ENCODE results near the gene TRIP10.

The TRIP10 gene

DNA sequence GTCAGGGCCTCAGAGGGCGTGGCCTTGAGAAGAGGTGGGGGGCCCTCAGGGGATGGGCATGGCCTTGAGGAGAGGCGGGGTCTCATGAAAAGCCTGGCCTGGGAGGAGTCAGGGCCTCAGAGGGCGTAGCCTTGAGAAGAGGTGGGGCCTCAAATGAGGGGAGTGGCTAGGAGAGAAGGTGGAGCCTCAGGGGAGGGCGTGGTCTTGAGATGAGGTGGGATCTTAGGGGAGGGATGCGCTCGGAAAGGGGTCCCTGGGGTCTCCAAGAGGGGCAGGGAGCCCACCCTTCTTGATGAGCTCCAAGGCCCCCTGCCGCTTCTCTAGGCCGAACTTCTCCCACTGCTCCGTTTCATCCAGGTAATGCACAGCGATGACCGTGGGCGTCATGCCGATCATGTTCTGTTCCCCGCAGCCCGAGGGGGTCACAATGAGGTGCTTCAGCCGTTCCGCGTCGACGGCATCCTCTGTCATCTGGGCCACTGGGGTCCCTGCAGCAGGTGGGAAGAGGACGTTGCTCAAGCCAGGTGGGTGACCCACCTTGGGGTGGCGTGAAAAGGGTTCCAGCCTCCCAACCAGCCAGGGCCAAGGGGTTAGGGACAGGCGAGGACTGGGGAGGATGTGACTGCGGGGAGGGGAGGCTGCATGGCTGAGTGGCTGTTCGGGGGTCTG is 45.2 kb upstream of the TRIP10 start:
- DNase-seq (ENCODE audit: low read depth), result no peak
- no peak overlapping the region for H3K4me3 ChIP-seq (ENCODE audit: control insufficient read depth, low read depth, low read length)
- TF ChIP-seq, protein P1, sequence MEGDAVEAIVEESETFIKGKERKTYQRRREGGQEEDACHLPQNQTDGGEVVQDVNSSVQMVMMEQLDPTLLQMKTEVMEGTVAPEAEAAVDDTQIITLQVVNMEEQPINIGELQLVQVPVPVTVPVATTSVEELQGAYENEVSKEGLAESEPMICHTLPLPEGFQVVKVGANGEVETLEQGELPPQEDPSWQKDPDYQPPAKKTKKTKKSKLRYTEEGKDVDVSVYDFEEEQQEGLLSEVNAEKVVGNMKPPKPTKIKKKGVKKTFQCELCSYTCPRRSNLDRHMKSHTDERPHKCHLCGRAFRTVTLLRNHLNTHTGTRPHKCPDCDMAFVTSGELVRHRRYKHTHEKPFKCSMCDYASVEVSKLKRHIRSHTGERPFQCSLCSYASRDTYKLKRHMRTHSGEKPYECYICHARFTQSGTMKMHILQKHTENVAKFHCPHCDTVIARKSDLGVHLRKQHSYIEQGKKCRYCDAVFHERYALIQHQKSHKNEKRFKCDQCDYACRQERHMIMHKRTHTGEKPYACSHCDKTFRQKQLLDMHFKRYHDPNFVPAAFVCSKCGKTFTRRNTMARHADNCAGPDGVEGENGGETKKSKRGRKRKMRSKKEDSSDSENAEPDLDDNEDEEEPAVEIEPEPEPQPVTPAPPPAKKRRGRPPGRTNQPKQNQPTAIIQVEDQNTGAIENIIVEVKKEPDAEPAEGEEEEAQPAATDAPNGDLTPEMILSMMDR (IDR thresholded peaks at IDR 0.05; ENCODE audit: control insufficient read depth, insufficient read depth, low read depth, low read length, missing control alignments), result no peak

DNA sequence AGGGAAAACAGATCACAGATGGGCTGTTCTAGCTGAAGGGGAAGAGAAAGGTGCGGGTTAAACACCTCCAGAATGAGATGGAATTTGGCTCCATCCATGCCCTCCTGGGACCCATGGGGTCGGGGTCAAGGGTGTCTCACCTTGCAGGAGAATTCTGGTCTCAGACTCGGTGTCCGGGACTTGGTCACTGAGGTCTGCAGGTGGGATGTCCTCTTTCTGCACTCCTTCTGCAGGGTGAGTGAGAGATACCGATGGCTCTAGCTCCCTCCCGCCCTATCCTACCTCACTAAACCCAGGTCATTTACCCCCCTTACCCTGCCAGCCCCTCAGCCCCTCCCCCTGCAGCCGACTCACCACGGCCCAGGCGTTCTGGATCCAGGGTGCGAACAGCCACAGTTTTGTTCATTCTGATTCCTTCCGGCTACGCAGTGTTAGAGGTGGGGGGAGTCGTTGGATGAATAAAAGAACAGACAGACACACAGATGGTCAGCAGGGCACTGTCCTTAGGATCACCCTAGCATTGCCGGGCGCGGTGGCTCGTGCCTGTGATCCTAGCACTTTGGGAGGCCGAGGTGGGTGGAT is 43.1 kb upstream of the TRIP10 start:
- no peak overlapping the region for H3K4me3 ChIP-seq (ENCODE audit: control insufficient read depth, low read depth, low read length)
- TF ChIP-seq, protein P1 (IDR thresholded peaks at IDR 0.05; ENCODE audit: control insufficient read depth, insufficient read depth, low read depth, low read length, missing control alignments), result no peak
- no peak for DNase-seq (ENCODE audit: low read depth)

GRCh38 chr19:6697291-6697690 is 42.2 kb upstream of the TRIP10 start:
- no peak for DNase-seq (ENCODE audit: low read depth)
- no peak overlapping the region for H3K4me3 ChIP-seq (ENCODE audit: control insufficient read depth, low read depth, low read length)
- TF ChIP-seq, protein P1 (IDR thresholded peaks at IDR 0.05; ENCODE audit: control insufficient read depth, insufficient read depth, low read depth, low read length, missing control alignments), result no peak

GRCh38 chr19:6699935-6700334 is 39.5 kb upstream of the TRIP10 start:
- TF ChIP-seq, protein P1 (IDR thresholded peaks at IDR 0.05; ENCODE audit: control insufficient read depth, insufficient read depth, low read depth, low read length, missing control alignments), result no peak
- no peak overlapping the region for H3K4me3 ChIP-seq (ENCODE audit: control insufficient read depth, low read depth, low read length)
- no peak for DNase-seq (ENCODE audit: low read depth)

- TF ChIP-seq, protein P1 (IDR thresholded peaks at IDR 0.05; ENCODE audit: control insufficient read depth, insufficient read depth, low read depth, low read length, missing control alignments), result no peak
- no peak for DNase-seq (ENCODE audit: low read depth)
- H3K4me3 ChIP-seq (ENCODE audit: control insufficient read depth, low read depth, low read length), result no peak overlapping the region
These were observed 38.7 kb upstream of the TRIP10 start for GRCh38 chr19:6700586-6701316.

DNA sequence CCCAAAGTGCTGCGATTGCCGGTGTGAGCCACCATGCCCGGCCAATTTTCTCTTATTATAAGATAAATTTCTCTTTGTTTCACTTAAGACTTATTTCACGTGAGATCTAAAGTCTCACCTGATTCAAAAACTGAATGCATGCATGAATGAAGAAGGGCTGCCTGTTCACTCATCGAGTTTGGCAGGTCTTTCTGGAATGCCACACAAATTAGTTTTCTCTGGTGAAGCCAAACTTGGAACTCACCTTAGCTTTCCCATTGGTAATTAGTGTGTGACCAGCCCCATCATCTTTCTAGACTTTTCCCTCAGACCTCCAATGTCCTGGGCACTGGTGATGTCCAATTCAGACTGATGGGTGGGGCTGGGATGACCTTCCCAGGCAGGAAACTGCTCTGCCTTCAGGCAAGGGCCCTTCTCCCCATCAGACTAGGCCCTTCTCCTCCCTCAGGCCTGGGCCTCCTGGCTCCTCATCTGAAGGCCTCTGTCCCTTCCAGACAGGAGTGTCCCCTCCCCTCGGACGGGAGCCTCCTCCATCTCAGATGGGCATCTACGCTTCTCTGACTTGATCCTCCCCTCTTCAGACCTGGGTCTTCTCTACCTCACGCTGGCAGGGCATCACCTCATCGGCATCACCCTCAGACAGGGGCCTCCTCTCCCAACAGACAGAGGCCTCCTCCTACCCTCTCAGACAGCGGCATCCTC is 33.4 kb upstream of the TRIP10 start:
- DNase-seq (ENCODE audit: low read depth), result no peak
- TF ChIP-seq, protein P1 (IDR thresholded peaks at IDR 0.05; ENCODE audit: control insufficient read depth, insufficient read depth, low read depth, low read length, missing control alignments), result no peak
- no peak overlapping the region for H3K4me3 ChIP-seq (ENCODE audit: control insufficient read depth, low read depth, low read length)
